ENCODE measurements around the gene SETD5. TPM values are rescaled to one million over a fixed set of nuclear protein-coding genes. Genes with fewer than 3 reads are reported as not detected.
"Not testable (repeated sequence)": the region's sequence is repeated elsewhere in the genome, so short reads cannot be mapped to it uniquely, and the experiment has no call there.

Gene SETD5
- total RNA-seq, 3 donors from 2014 or later = 63.0 to 135 (median 118) TPM

GRCh38 chr3:9485248-9485647, 87.8 kb downstream of the SETD5 start:
- Histone ChIP-seq H3K4me1 (no peaks in the 10 kb centered on the region), H3K4me3 (no peak overlapping the region)
- intact Hi-C loops (cut with DNase I; ENCODE audit: low total_unique reads) = no loop called here

GRCh38 chr3:9491506-9491905, 94.1 kb downstream of the SETD5 start:
- Histone ChIP-seq H3K36me3 (no peaks in the 10 kb centered on the region), H3K27ac (no peak overlapping the region), H3K27me3 (no peaks in the 10 kb centered on the region), H3K9me3 (peaks cover 6 to 7% of the 10 kb centered on the region in 2 donors), H3K4me3 (no peak overlapping the region), H3K4me1 (no peaks in the 10 kb centered on the region)
- TF ChIP-seq POLR2A (IDR thresholded peaks at IDR 0.05) (no peak), CTCF (IDR thresholded peaks at IDR 0.05) (no peak), POLR2AphosphoS5 (IDR thresholded peaks at IDR 0.05) (no peak)
- intact Hi-C loops (cut with DNase I; ENCODE audit: low total_unique reads) = no loop called here
- DNase-seq (ENCODE audit: low spot score in 2 of 2) = no peak

More at GRCh38 chr3:9485248-9485647, 87.8 kb downstream of the SETD5 start:
- no peaks in the 10 kb centered on the region for H3K36me3 ChIP-seq
- H3K27ac ChIP-seq = no peak overlapping the region
- DNase-seq (ENCODE audit: low spot score in 2 of 2) = no peak
- TF ChIP-seq POLR2A (IDR thresholded peaks at IDR 0.05) = no peak
- TF ChIP-seq CTCF (IDR thresholded peaks at IDR 0.05) = no peak
- TF ChIP-seq POLR2AphosphoS5 (IDR thresholded peaks at IDR 0.05) = no peak
- peaks cover 6 to 7% of the 10 kb centered on the region in 2 donors for H3K9me3 ChIP-seq
- no peaks in the 10 kb centered on the region for H3K27me3 ChIP-seq

GRCh38 chr3:9494036-9494435, 96.6 kb downstream of the SETD5 start:
- DNase-seq (ENCODE audit: low spot score in 2 of 2); H3K9me3 ChIP-seq; H3K27ac ChIP-seq; H3K4me3 ChIP-seq; H3K4me1 ChIP-seq; H3K36me3 ChIP-seq; intact Hi-C loops (cut with DNase I; ENCODE audit: low total_unique reads); H3K27me3 ChIP-seq: not testable (repeated sequence)

- H3K4me1 ChIP-seq = no peaks in the 10 kb centered on the region
- TF ChIP-seq POLR2A (IDR thresholded peaks at IDR 0.05) (no peak), POLR2AphosphoS5 (IDR thresholded peaks at IDR 0.05) (no peak), CTCF (IDR thresholded peaks at IDR 0.05) (no peak)
- no peak overlapping the region for H3K4me3 ChIP-seq
- intact Hi-C loops (cut with DNase I; ENCODE audit: low total_unique reads) = no loop called here
- DNase-seq (ENCODE audit: low spot score in 2 of 2) = no peak
- no peaks in the 10 kb centered on the region for H3K9me3 ChIP-seq
- no peaks in the 10 kb centered on the region for H3K36me3 ChIP-seq
- peaks cover 2 to 23% of the 10 kb centered on the region in 2 donors for H3K27me3 ChIP-seq
- H3K27ac ChIP-seq = no peak overlapping the region
Observed at GRCh38 chr3:9496893-9497292, 99.5 kb downstream of the SETD5 start.

GRCh38 chr3:9497821-9498565, 100.6 kb downstream of the SETD5 start:
- DNase-seq (ENCODE audit: low spot score in 2 of 2) = no peak
- TF ChIP-seq CTCF (IDR thresholded peaks at IDR 0.05) (no peak), POLR2AphosphoS5 (IDR thresholded peaks at IDR 0.05) (no peak)
- Histone ChIP-seq H3K36me3 (no peaks in the 10 kb centered on the region), H3K9me3 (no peaks in the 10 kb centered on the region), H3K4me1 (no peaks in the 10 kb centered on the region), H3K4me3 (no peak overlapping the region), H3K27me3 (peaks cover 2 to 23% of the 10 kb centered on the region in 2 donors), H3K27ac (no peak overlapping the region)
- intact Hi-C loops (cut with DNase I; ENCODE audit: low total_unique reads) = no loop called here

Data from breast epithelium (tissue), 4 donors.